Aorta (tissue), 5 donors: ENCODE measurements around the gene SUFU. TPM values are rescaled to one million over a fixed set of nuclear protein-coding genes. Genes with fewer than 3 reads are reported as not detected.
A peak's percentile ranks its signal among the peaks of the same experiment; 100 is the strongest.

Experiments used
- ATAC-seq: fragments of 200-7000 bp; cut with Tn5 transposase; one replicate; pipeline ENCODE4 v1.9.1; 2022; ENCODE audit warnings: moderate library complexity; ENCODE audit not compliant: low FRiP score
- DNase-seq, 2 donors: peaks; one replicate each; pipeline ENCODE4 v3.0.0-alpha.2; 2020
- H3K27ac ChIP-seq, 2 donors: one replicate each; pipeline ENCODE4 v1.5.1; 2013; ENCODE audit warnings: low read length in 2 of 2, mild to moderate bottlenecking in 2 of 2, moderate library complexity in 2 of 2, control low read depth in 1 of 2, inconsistent platforms in 1 of 2, low read depth in 1 of 2
- H3K27me3 ChIP-seq, 2 donors: one replicate each; pipeline ENCODE4 v1.6.1; 2013; ENCODE audit warnings: control low read depth in 1 of 2, low read length in 1 of 2, mild to moderate bottlenecking in 1 of 2, moderate library complexity in 1 of 2; ENCODE audit not compliant: insufficient read depth in 2 of 2, control insufficient read depth in 1 of 2
- H3K36me3 ChIP-seq, 2 donors: one replicate each; pipeline ENCODE4 v1.6.1; 2013; ENCODE audit warnings: control low read depth in 1 of 2, low read length in 1 of 2, mild to moderate bottlenecking in 1 of 2; ENCODE audit not compliant: insufficient read depth in 2 of 2, control insufficient read depth in 1 of 2
- H3K4me1 ChIP-seq, 2 donors: one replicate each; pipeline ENCODE4 v1.6.1; 2013; ENCODE audit warnings: low read length in 2 of 2, control low read depth in 1 of 2, mild to moderate bottlenecking in 1 of 2, moderate library complexity in 1 of 2; ENCODE audit not compliant: insufficient read depth in 2 of 2, control insufficient read depth in 1 of 2
- H3K4me3 ChIP-seq, 2 donors: one replicate each; pipeline ENCODE4 v1.5.1; 2013; ENCODE audit warnings: low read length in 2 of 2, control low read depth in 1 of 2, mild to moderate bottlenecking in 1 of 2
- H3K9me3 ChIP-seq: one replicate; pipeline ENCODE4 v1.6.1; 2013; ENCODE audit warnings: mild to moderate bottlenecking, low read length; ENCODE audit not compliant: control insufficient read depth
- WGBS, 2 donors: extraction: QIAGEN DNeasy Blood & Tissue Kit; methylation state at CpG; one replicate each; pipeline ENCODE4 v1.1.7; 2013; 5-methylcytosine and 5-hydroxymethylcytosine counted together
- intact Hi-C, 2 donors: fragments of 100-400 bp; cut with DNase I; formaldehyde crosslinking; loops; one replicate each; pipeline versions ENCODE4 v1.14.2 to v1.15.0; 2022
- polyA plus RNA-seq, 2 donors: library from polyadenylated mRNA; stranded (reverse); fragments of 200-250 nt; gene quantifications; one replicate each; pipeline ENCODE4 v1.2.3, GENCODE V29; 2013
- total RNA-seq, 2 donors: library from RNA; stranded (reverse); fragmentation: NEBNext Ultra II Directional; extraction: Animal tissue kit (Norgen Biotek cat#: 25700); gene quantifications; one replicate each; pipeline ENCODE4 v1.2.1, GENCODE V29; 2021
- donor health status: healthy with polysubstance abuse.
- donor health status: Bipolar disorder and iron deficiency.
- donor health status: DM: no; HTN: no; CAD: no.
- donor health status: DM: no; HTN: no; CAD: no.
- donor health status: DM: yes; HTN: yes; CAD: no.

The SUFU gene
- total and polyA plus RNA-seq, 4 donors, result 2.3 to 24.0 (median 7.9) TPM

DNA sequence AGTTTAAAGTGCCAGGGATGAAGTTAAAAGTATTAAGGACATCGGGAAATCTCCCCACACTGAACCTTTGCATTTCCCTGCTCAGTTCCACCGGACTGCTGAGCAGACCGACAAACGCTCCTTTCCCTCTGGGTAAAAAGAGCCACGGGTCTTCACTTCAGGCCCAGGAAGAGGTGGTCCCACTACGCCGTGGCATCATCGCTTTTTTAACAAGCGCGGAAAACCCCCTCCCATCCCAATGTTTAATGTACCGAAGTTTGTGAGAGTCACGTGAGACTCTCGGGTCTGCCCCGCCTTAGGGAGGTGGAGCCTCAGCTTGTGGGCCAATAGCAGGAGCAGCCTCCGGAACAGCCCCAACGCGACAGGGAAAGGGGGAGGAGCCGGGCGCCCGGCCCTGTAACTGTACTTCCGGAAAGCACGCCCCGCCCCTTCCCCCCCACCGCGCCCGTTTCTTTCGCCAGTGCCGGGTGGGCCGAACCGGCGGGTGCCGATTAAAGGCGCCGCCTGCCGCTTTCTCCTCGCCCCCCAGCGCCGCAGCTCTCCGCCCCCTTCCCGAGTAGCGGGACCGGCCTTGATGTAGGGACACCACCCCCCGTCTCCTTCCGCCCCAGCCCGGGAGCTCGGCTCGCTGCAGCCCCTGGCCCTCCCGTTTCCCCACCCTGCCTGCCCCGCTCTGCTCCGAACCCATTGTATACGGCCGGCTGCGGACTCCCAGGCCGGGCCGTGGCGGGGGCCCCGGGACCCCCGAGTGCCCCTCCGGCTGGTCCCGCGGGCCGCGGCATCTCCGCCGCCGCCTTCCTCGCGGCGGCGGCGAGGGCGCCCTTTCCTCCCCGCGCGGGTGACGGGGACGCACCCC is 138.3 kb downstream of the SUFU start:
- 0 to 1% methylated on average over 58 to 77 of the region's 77 CpGs for WGBS, 2 donors
- Histone ChIP-seq H3K36me3 (no peaks in the 10 kb centered on the region), H3K27ac (peak overlapping the region; percentile 83 to 95), H3K4me1 (peaks cover 0 to 1% of the 10 kb centered on the region in 2 donors), H3K27me3 (no peaks in the 10 kb centered on the region), H3K4me3 (peak overlapping the region; percentile 88), H3K9me3 (no peaks in the 10 kb centered on the region)
- DNase-seq (peak; percentile 99 to 100), ATAC-seq (peak; percentile 87)
- intact Hi-C loops, result loop anchor here in 1 of 2 donors (2.0 kb wide), 1 partner anchor 139 kb away; the partner anchor contains the start of genes ACTR1A and SUFU

DNA sequence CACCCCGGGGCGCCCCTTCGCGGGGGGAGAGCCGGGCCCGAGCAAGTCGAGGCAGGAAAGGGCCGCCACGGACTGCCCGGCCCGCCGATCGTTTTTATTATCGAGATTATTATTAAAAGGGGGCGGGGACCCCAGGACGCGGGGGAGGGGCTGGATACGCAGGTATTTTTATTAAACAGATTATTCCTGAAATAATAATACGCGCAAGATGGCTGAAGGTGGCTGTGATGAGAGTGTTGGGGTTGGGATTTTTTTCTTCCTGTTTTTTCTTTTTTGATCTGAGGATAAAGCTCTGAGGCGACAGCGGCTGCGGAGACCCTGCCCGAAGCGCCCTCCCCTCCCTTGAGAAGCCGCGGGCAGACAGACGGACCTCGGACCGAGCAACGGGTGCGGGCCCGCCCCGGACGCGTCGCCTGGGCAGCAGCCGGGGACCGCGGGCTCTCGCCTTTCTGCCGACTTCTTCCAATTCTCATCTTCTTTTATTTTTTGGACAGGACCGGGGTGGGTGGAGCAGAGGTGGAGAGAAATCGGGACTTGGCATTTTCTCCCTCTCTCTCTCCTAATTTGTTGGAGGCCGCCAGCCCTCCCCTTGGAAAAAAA is 139.1 kb downstream of the SUFU start:
- Histone ChIP-seq H3K4me1 (peaks cover 0 to 1% of the 10 kb centered on the region in 2 donors), H3K9me3 (no peaks in the 10 kb centered on the region), H3K27me3 (no peaks in the 10 kb centered on the region), H3K4me3 (peak overlapping the region; percentile 88), H3K36me3 (no peaks in the 10 kb centered on the region), H3K27ac (peak overlapping the region; percentile 95 to 97)
- intact Hi-C loops, result loop anchor here in 1 of 2 donors (2.0 kb wide), 1 partner anchor 140 kb away; the partner anchor contains the start of genes ACTR1A and SUFU
- peak; percentile 78 to 85 for DNase-seq
- 0 to 1% methylated on average over 35 to 45 of the region's 45 CpGs for WGBS, 2 donors
- peak; percentile 28 for ATAC-seq

GRCh38 chr10:102643336-102644065 is 139.7 kb downstream of the SUFU start:
- peak overlapping the region; percentile 88 for H3K4me3 ChIP-seq
- intact Hi-C loops, result loop anchor here in 1 of 2 donors (2.0 kb wide), 1 partner anchor 141 kb away; the partner anchor contains the start of genes ACTR1A and SUFU
- H3K27me3 ChIP-seq, result no peaks in the 10 kb centered on the region
- peak overlapping the region; percentile 89 to 95 for H3K27ac ChIP-seq
- H3K9me3 ChIP-seq, result no peaks in the 10 kb centered on the region
- 1% methylated on average over 43 to 76 of the region's 76 CpGs for WGBS, 2 donors
- DNase-seq (peak; percentile 81 to 86), ATAC-seq (peak; percentile 36)
- no peaks in the 10 kb centered on the region for H3K36me3 ChIP-seq
- peaks cover 0 to 1% of the 10 kb centered on the region in 2 donors for H3K4me1 ChIP-seq

DNA sequence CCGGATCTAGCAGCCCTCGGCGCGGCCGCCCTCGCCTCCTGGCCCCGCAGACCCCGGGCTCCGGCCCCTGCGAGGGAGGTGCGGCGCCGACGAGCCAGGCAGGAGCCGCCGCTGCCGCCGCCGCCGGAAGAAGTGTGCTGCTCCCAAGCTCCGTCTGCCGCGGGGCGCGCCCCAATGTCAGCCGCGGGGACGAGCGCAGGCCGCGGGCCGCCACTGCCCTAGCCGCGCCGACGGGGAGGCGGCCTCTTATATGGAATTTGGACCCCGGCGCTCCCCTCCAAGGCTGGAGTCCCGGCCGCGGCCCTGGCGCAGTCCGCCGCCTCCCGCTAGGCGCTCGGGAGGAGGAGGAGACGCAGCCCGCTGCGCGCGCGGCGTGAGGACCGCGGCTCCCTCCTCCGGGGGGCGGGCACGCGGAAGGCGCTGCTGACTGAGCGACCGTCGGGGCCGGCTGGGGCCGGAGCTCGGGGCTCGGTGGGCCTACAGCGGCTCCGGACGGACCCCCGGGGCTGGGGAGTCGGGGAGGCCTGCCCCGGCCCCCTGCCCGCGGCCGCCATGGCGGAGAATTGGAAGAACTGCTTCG is 140.4 kb downstream of the SUFU start, which contains the start of gene TRIM8:
Gene TRIM8, plus strand, starts transcription at position 414 of the 580 bp plus-strand sequence. Its CDS starts 139 bp downstream, at position 553.
- H3K9me3 ChIP-seq, result no peaks in the 10 kb centered on the region
- H3K27me3 ChIP-seq, result no peaks in the 10 kb centered on the region
- H3K36me3 ChIP-seq, result no peaks in the 10 kb centered on the region
- intact Hi-C loops, result no loop called here
- peak within 1 kb of the TSS; percentile 89 to 95 for H3K27ac ChIP-seq
- peak within 1 kb of the TSS; percentile 88 for H3K4me3 ChIP-seq
- WGBS, 2 donors, result 1% methylated on average over 64 to 80 of the region's 80 CpGs
- H3K4me1 ChIP-seq, result no peaks in the 10 kb centered on the region
- no peak for ATAC-seq
- peak in 1 of 2 donors; percentile 83 for DNase-seq

DNA sequence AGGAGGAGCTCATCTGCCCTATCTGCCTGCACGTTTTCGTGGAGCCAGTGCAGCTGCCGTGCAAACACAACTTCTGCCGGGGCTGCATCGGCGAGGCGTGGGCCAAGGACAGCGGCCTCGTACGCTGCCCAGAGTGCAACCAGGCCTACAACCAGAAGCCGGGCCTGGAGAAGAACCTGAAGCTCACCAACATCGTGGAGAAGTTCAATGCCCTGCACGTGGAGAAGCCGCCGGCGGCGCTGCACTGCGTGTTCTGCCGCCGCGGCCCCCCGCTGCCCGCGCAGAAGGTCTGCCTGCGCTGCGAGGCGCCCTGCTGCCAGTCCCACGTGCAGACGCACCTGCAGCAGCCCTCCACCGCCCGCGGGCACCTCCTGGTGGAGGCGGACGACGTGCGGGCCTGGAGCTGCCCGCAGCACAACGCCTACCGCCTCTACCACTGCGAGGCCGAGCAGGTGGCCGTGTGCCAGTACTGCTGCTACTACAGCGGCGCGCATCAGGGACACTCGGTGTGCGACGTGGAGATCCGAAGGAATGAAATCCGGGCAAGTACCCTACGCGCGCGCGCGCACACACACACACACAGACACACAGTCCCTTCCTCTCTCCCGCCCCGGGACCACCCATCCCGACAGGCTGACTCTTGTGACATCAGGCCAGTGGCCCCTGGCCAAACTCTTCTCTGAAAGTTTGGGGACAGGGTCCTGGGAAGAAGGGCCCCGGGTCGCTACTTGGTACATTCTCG is 141.0 kb downstream of the SUFU start:
- no peaks in the 10 kb centered on the region for H3K4me1 ChIP-seq
- H3K27me3 ChIP-seq, result no peaks in the 10 kb centered on the region
- DNase-seq (peak; percentile 89 to 93), ATAC-seq (peak; percentile 6)
- intact Hi-C loops, result loop anchor here (5.0 kb wide), 2 partner anchors 48 to 67 kb away; partner anchors contain the start of genes ARL3 (in 2 of the 2) and SFXN2 (in 2 of the 2)
- peak overlapping the region; percentile 88 for H3K4me3 ChIP-seq
- H3K9me3 ChIP-seq, result no peaks in the 10 kb centered on the region
- peak overlapping the region; percentile 89 to 95 for H3K27ac ChIP-seq
- 0 to 1% methylated on average over 59 to 62 of the region's 62 CpGs for WGBS, 2 donors
- no peaks in the 10 kb centered on the region for H3K36me3 ChIP-seq

DNA sequence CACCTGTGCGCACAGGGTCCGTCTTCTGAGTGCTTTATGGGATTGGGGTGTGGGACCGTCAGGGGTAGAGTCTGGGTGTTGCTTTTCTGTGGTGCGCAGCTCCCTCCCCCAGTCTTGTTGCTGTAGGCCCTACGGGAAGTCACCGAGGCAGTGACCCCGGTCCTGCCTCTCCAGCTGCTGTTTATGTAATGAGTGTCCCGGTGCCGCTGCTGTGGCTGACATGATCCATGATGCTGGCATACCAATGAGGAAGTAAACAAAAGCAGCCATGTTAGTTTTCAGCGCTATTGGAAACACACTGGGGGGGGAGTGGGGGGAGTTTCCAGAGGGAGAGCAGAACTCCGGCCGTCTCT is 141.6 kb downstream of the SUFU start:
- Histone ChIP-seq H3K27me3 (no peaks in the 10 kb centered on the region), H3K27ac (peak overlapping the region; percentile 79 to 89), H3K36me3 (no peaks in the 10 kb centered on the region), H3K9me3 (no peaks in the 10 kb centered on the region), H3K4me3 (peak overlapping the region; percentile 88), H3K4me1 (no peaks in the 10 kb centered on the region)
- ATAC-seq, result peak; percentile 26
- intact Hi-C loops, result loop anchor here (5.0 kb wide), 2 partner anchors 48 to 67 kb away; partner anchors contain the start of genes ARL3 (in 2 of the 2) and SFXN2 (in 2 of the 2)
- 0% methylated on average over 12 of the region's 12 CpGs for WGBS, 2 donors
- DNase-seq, result peak; percentile 86 to 87

DNA sequence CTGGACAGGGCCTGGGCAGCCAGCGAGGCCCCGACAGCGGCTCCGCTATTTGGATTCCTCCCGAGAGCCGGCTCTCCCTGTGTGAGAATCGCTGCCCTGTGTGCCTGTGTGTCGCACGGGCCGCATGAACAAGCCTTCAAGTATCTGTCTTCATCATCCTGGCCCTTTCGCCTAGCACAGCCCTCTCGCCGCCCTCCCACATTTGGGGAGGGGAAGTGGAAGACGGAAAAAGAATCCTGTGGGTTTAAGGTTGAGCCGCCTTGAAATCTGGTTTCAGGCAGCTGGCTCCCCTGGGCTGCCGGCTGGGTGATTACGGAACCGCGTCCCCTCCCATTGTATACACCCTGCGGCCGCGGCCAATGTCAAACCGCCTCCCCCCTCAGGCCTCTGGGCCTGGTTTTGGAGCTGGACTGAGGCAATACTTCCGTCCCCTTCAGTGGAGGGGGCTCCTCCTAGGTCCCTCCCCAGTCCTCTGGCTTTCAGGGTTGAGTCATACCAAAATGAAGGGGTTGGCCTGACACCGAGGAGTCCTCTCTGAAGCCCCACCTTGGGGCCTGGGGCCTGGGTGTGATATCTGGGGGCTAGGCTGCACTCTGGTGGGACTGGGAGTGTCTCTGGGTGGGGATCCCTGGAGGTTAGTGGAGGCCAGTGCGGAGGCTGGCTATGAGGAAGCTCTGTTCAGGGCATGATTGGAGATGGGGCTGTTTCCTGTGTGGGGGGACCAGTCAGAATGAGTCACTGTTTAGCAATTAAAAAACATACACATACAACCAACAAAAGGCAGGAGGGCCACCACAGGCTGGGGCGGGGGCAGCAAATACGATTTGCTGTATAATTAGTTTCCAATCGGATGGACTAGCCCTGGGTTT is 142.2 kb downstream of the SUFU start:
- Histone ChIP-seq H3K27me3 (no peaks in the 10 kb centered on the region), H3K4me3 (peak overlapping the region; percentile 88), H3K4me1 (no peaks in the 10 kb centered on the region), H3K27ac (peak overlapping the region; percentile 79 to 89), H3K36me3 (no peaks in the 10 kb centered on the region), H3K9me3 (no peaks in the 10 kb centered on the region)
- ATAC-seq (peak; percentile 77), DNase-seq (peak; percentile 94 to 95)
- intact Hi-C loops, result loop anchor here (2.0 to 5.0 kb wide), 3 partner anchors 29 to 66 kb away; partner anchors contain the start of genes ARL3 (in 2 of the 2) and SFXN2 (in 2 of the 2)
- 0 to 1% methylated on average over 29 of the region's 29 CpGs for WGBS, 2 donors
